T-helper 2 cell treated with Interferon-gamma antibody and Interleukin-4, amounts not matched to agents 5 μg/mL and 100 μg/mL, for 36 hours (primary cell): ENCODE data around the gene KIF11.
"Not testable (repeated sequence)": the region's sequence is repeated elsewhere in the genome, so short reads cannot be mapped to it uniquely, and the experiment has no call there.

Experiments used
- DNase-seq: peaks from one replicate; pipeline ENCODE4 v3.0.0; 2021; ENCODE audit warnings: low spot score
- H3K27ac Mint-ChIP-seq: one replicate; pipeline ENCODE4 v1.8.0; 2021; ENCODE audit warnings: mild to moderate bottlenecking, mixed read lengths
- H3K27me3 Mint-ChIP-seq: one replicate; pipeline ENCODE4 v1.8.0; 2021; ENCODE audit warnings: low read depth, mixed read lengths
- H3K36me3 Mint-ChIP-seq: one replicate; pipeline ENCODE4 v1.8.0; 2021; ENCODE audit warnings: low read depth, mixed read lengths
- H3K4me1 Mint-ChIP-seq: one replicate; pipeline ENCODE4 v1.8.0; 2021; ENCODE audit warnings: low read depth, mixed read lengths
- H3K4me3 Mint-ChIP-seq: one replicate; pipeline ENCODE4 v1.8.0; 2022; ENCODE audit warnings: mild to moderate bottlenecking, moderate library complexity, mixed read lengths
- H3K9me3 Mint-ChIP-seq: one replicate; pipeline ENCODE4 v1.8.0; 2021; ENCODE audit warnings: mixed read lengths

The KIF11 gene

GRCh38 chr10:92592761-92593618 is at the start of gene KIF11:
Gene KIF11, plus strand, starts transcription at chr10:92593130. Its CDS starts 246 bp downstream, at chr10:92593376.
- peaks cover 39% of the 10 kb centered on the region for H3K4me1 Mint-ChIP-seq
- no peaks in the 10 kb centered on the region for H3K27me3 Mint-ChIP-seq
- H3K36me3 Mint-ChIP-seq = peaks cover 23% of the 10 kb centered on the region

GRCh38 chr10:92544296-92544695 is 48.6 kb upstream of the KIF11 start:
- no peaks in the 10 kb centered on the region for H3K9me3 Mint-ChIP-seq
- H3K4me3 Mint-ChIP-seq = peak overlapping the region; percentile 47
- H3K4me1 Mint-ChIP-seq = peaks cover 14% of the 10 kb centered on the region
- peak; percentile 18 for DNase-seq
- peaks cover 7% of the 10 kb centered on the region for H3K36me3 Mint-ChIP-seq
- H3K27me3 Mint-ChIP-seq = no peaks in the 10 kb centered on the region
- no peak overlapping the region for H3K27ac Mint-ChIP-seq

More at GRCh38 chr10:92592761-92593618, at the start of gene KIF11:
- peak; percentile 98 for DNase-seq
- peak within 1 kb of the TSS; percentile 95 for H3K4me3 Mint-ChIP-seq
- H3K9me3 Mint-ChIP-seq = no peaks in the 10 kb centered on the region
- peak within 1 kb of the TSS; percentile 99 for H3K27ac Mint-ChIP-seq

- Mint-ChIP-seq H3K36me3 (peaks cover 5% of the 10 kb centered on the region), H3K9me3 (no peaks in the 10 kb centered on the region), H3K27ac (no peak overlapping the region), H3K4me3 (no peak overlapping the region), H3K4me1 (peaks cover 14% of the 10 kb centered on the region), H3K27me3 (no peaks in the 10 kb centered on the region)
- DNase-seq = no peak
These were observed 47.4 kb upstream of the KIF11 start for GRCh38 chr10:92545556-92545955.

GRCh38 chr10:92547676-92548075 is 45.3 kb upstream of the KIF11 start:
- Mint-ChIP-seq H3K9me3 (peaks cover 3% of the 10 kb centered on the region), H3K36me3 (peaks cover 10% of the 10 kb centered on the region), H3K27ac (no peak overlapping the region), H3K4me1 (peaks cover 10% of the 10 kb centered on the region), H3K4me3 (no peak overlapping the region), H3K27me3 (no peaks in the 10 kb centered on the region)
- DNase-seq = no peak

DNA sequence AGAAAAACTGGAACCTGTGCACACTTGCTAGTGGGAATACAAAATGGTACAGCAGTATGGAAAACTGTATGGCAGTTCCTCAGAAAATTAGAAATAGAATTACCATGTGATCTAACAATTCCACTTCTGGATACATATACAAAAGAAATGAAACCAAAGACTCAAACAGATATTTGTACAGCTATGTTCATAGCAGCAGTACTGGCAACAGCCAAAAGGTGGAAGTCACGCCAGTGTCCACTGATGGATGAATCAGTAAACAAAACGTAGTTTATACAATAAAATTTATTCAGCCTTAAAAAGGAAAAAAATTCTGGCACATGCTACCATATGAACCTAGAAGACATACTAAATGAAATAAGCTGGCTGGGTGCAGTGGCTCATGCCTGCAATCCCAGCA is 42.0 kb upstream of the KIF11 start:
- no peak for DNase-seq
- Mint-ChIP-seq H3K4me3 (no peak overlapping the region), H3K27me3 (no peaks in the 10 kb centered on the region), H3K9me3 (peaks cover 20% of the 10 kb centered on the region), H3K27ac (no peak overlapping the region), H3K36me3 (peaks cover 35% of the 10 kb centered on the region), H3K4me1 (no peaks in the 10 kb centered on the region)

- no peaks in the 10 kb centered on the region for H3K4me1 Mint-ChIP-seq
- H3K36me3 Mint-ChIP-seq = peaks cover 40% of the 10 kb centered on the region
- DNase-seq = no peak
- no peak overlapping the region for H3K4me3 Mint-ChIP-seq
- no peak overlapping the region for H3K27ac Mint-ChIP-seq
- no peaks in the 10 kb centered on the region for H3K27me3 Mint-ChIP-seq
- H3K9me3 Mint-ChIP-seq = peaks cover 20% of the 10 kb centered on the region
These were observed 40.6 kb upstream of the KIF11 start for GRCh38 chr10:92552310-92552709.

- Mint-ChIP-seq H3K4me1 (no peaks in the 10 kb centered on the region), H3K9me3 (peaks cover 22% of the 10 kb centered on the region), H3K4me3 (no peak overlapping the region), H3K36me3 (peaks cover 51% of the 10 kb centered on the region), H3K27ac (no peak overlapping the region), H3K27me3 (no peaks in the 10 kb centered on the region)
- no peak for DNase-seq
These were observed 39.0 kb upstream of the KIF11 start for GRCh38 chr10:92553959-92554358.

GRCh38 chr10:92559046-92559445 is 33.9 kb upstream of the KIF11 start:
- H3K4me3 Mint-ChIP-seq = no peak overlapping the region
- H3K27ac Mint-ChIP-seq = no peak overlapping the region
- no peak for DNase-seq
- H3K27me3 Mint-ChIP-seq = no peaks in the 10 kb centered on the region
- peaks cover 16% of the 10 kb centered on the region for H3K9me3 Mint-ChIP-seq
- peaks cover 58% of the 10 kb centered on the region for H3K36me3 Mint-ChIP-seq
- no peaks in the 10 kb centered on the region for H3K4me1 Mint-ChIP-seq

- no peak overlapping the region for H3K4me3 Mint-ChIP-seq
- peaks cover 48% of the 10 kb centered on the region for H3K36me3 Mint-ChIP-seq
- H3K27ac Mint-ChIP-seq = no peak overlapping the region
- H3K4me1 Mint-ChIP-seq = peaks cover 5% of the 10 kb centered on the region
- no peak for DNase-seq
- H3K9me3 Mint-ChIP-seq = peaks cover 8% of the 10 kb centered on the region
- no peaks in the 10 kb centered on the region for H3K27me3 Mint-ChIP-seq
These were observed 30.5 kb upstream of the KIF11 start for GRCh38 chr10:92562424-92562823.

DNA sequence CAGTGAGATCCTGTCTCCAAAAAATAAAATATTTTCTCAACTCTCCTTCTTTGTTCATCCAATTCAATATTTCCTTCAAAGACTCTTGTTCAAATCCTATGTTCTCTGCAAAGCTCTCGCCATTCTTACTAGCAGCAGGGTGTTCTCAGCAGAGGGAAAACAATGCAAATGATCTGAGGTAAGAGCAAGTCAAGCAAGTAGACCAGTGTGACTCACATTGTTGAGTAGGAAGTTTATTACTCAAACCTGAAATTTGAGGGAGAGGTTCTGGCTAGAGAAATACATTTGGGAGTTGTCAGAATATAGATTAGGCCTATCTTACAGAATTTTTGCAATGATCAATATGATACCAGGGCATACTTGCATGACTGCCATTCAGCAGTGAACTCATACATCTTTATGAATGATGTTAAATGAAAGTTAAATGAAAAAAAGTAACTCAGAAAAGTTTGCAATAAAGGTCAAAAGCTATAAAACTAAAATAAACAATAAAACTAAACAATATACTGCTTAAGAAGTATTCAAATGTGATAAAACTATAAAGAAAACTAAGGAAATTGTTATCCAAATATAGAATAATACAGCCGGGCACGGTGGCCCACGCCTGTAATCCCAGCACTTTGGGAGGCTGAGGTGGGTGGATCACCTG is 24.9 kb upstream of the KIF11 start:
- DNase-seq = no peak
- Mint-ChIP-seq H3K4me3 (no peak overlapping the region), H3K36me3 (peaks cover 25% of the 10 kb centered on the region), H3K27me3 (peaks cover 3% of the 10 kb centered on the region), H3K4me1 (peaks cover 18% of the 10 kb centered on the region), H3K9me3 (no peaks in the 10 kb centered on the region), H3K27ac (no peak overlapping the region)

GRCh38 chr10:92569071-92569470 is 23.9 kb upstream of the KIF11 start:
- no peak overlapping the region for H3K27ac Mint-ChIP-seq
- H3K9me3 Mint-ChIP-seq = no peaks in the 10 kb centered on the region
- peaks cover 3% of the 10 kb centered on the region for H3K27me3 Mint-ChIP-seq
- peaks cover 18% of the 10 kb centered on the region for H3K4me1 Mint-ChIP-seq
- DNase-seq = no peak
- peaks cover 24% of the 10 kb centered on the region for H3K36me3 Mint-ChIP-seq
- H3K4me3 Mint-ChIP-seq = no peak overlapping the region

- H3K27me3 Mint-ChIP-seq, DNase-seq, H3K9me3 Mint-ChIP-seq, H3K27ac Mint-ChIP-seq, H3K4me3 Mint-ChIP-seq: not testable (repeated sequence)
- peaks cover 23% of the 10 kb centered on the region for H3K36me3 Mint-ChIP-seq
- H3K4me1 Mint-ChIP-seq = peaks cover 22% of the 10 kb centered on the region
These were observed 23.3 kb upstream of the KIF11 start for GRCh38 chr10:92569663-92570062.

DNA sequence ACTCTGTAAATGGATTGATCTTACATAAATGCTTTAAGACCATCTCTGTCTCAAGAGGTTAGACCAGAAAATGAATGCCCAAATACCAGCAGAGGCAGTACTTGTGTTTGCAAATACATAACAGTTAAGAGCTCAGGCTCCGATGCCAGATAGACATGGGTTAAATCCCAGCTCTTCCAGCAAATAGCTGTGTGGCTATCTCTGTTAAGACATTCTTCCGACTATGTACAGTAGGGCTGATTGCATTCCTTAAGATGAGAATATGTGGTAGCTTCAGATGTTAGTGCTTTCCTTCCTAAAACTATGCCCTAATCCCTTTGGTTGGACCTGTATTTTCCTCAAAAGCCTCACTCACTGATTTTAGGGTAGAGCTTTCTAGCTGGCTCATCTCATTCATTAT is 21.3 kb upstream of the KIF11 start:
- H3K4me1 Mint-ChIP-seq = peaks cover 28% of the 10 kb centered on the region
- H3K4me3 Mint-ChIP-seq = no peak overlapping the region
- H3K27me3 Mint-ChIP-seq = peaks cover 3% of the 10 kb centered on the region
- H3K27ac Mint-ChIP-seq = no peak overlapping the region
- H3K9me3 Mint-ChIP-seq = no peaks in the 10 kb centered on the region
- peaks cover 14% of the 10 kb centered on the region for H3K36me3 Mint-ChIP-seq
- DNase-seq = no peak

DNA sequence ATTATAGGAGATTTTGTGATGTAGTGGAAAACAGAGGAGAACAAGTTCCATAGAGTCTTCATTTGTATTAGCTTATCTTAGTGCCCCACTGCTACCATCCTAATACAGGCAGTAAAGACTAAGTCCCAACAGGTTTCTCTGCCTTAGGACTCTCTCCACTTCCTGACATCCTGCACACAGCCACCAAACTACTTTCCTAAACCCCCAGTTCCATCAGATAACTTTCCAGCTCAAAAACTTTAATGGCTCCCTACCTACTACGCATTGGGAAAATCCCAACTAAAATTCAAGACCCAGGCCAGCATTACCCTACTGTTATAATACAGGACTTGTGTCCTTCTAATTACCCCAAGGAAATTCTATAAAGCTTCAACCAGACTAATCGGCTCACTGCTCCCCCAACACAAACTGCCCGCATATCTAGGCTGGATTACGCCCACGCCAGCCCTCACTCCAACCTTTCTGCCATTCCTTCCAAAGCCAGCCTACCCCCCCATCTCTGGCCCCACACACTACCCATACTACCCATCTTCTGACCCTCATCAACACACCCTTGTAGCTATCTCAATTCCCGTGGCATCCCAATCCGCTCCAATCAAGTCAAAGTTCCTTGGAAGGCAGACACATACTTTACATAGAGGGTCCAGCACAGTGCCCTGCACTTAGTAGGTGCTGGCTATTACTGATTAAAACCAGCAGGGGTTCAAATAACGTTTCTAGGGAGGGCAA is 20.4 kb upstream of the KIF11 start:
- DNase-seq = no peak
- peak overlapping the region; percentile 79 for H3K4me3 Mint-ChIP-seq
- H3K36me3 Mint-ChIP-seq = peaks cover 12% of the 10 kb centered on the region
- peaks cover 3% of the 10 kb centered on the region for H3K27me3 Mint-ChIP-seq
- H3K27ac Mint-ChIP-seq = peak overlapping the region; percentile 56
- peaks cover 26% of the 10 kb centered on the region for H3K4me1 Mint-ChIP-seq
- no peaks in the 10 kb centered on the region for H3K9me3 Mint-ChIP-seq
